HG03432 (cell line): ENCODE results near the gene HIVEP3.

Experiments used
- ATAC-seq: cut with Tn5 transposase; IDR thresholded peaks from one replicate; pipeline ENCODE4 v1.9.1; 2021; ENCODE audit warnings: mild to moderate bottlenecking, moderate library complexity; ENCODE audit not compliant: unreplicated experiment

Gene HIVEP3

DNA sequence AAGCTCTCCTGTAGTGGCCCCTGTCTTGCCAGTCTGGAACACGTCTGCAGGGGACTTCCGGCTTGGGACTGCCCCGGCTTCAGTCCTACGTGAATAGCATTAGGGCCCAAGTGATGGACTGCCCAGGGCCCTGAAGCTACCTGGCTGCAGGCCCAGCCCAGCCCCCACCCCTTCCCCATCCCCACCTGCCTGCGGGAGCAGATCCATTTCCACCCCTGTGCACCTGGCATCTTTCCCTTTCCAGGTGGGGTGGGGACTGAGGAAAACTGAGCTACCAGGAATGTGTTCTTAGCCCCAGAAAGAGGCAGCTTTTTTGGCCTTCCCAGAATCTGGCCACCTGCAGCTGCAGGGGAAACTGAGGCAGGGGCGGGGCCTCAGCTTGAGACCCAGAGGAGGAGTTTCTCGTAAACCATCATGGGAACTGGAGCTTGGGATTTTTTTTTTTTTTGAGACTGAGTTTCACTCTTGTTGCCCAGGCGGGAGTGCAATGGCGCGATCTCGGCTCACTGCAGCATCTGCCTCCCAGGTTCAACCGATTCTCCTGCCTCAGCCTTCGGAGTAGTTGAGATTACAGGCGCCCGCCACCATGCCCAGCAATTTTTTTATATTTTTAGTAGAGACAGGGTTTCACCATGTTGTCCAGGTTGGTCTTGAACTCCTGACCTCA, 437.5 kb downstream of the HIVEP3 start:
- no peak for ATAC-seq

DNA sequence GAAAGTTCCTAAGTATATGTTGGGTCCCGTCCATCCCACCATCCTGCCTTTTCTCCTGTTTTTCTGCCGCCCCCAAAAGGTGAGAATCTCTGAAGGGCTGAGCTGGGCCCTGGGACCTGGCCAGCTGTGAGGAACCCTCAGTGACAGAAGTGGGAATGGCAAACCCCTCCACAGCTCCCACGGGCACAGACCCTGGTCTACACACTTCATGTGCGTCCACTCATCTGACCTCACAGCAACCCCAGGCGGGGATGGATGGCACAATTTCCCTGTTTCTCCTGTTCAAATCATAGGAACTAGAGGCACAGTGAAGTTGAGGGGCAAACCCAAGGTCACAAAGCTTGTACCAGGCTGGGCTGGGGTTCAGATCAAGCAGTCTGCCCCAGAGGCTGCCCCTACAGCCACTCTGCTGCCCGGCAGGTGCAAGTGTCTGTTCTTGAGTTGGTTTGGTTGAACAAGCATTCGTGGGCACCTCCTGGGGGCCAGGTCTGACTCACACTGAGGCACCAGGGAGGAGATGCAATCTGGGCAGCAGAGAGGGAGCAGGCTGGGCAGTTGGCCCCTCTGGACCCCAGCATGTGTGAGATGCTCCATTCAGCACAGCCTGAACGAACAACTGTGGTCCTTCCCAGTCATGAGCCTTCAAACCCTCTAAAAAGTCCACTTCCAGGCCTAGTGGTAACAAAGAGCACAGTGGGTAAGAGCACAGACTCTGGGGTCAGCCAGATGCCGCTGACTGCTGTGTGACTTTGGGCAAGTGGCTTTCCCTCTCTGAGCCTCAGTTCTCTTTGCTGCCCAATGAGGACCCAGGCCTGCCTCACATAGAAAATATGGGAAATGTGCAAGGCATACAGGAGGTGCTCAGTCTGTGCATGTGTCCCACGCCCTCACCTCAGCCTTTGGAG, 438.3 kb downstream of the HIVEP3 start:
- ATAC-seq: no peak

DNA sequence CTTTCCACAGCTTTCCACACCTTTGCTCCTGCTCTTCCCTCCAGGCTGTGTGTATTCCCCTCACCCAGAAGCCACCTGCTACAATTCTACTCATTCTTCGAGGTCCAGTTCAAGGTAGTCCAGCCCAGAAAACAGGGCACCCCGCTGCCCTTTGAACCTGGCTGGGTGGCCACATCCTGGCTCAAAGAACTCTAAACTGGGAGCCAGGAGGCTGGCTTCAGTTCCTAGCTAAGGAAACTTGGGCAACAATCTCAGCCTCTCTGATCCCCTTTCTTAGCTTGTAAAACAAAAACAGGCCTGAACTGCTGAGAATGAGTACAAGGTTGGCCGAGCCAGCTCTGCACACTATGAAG, 438.9 kb downstream of the HIVEP3 start:
- no peak for ATAC-seq

DNA sequence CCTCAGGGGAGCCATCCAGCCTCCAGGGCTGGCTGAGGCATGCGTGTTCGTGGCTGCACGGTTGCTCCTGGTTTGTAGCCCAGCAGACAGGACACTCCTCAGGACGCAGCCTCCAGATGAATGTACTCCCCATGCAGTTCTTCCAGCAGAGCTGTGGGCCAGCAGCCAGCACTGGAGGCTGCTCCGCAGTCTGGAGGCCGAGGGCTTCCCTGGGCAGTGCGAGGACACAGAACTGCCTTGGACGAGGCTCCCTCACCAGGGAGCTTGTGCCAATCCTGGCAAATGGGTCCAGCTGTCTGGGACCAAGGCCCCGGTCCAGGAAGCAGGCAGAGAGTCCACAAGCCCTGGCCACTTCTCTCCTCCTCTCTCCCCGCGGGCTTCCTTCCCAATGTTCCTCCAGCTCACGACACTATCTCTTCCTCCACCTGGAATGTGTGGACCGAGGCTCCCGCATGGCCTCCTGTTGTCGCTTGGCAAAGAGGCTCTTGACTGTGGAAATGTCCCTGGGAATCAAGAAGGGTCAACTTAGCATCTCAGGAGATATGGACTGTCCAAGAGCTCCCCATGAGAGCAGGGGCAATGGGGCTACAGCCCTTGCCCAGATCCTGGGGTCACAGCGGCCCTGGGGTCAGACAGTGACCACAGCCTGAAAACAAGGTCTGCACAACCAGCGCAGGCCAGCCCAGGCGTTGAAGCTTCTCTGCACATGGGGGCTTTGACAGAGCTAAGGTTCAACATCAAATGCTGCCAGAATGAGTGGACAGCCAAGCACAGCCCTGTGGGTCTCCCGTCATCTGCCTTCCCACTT, 439.5 kb downstream of the HIVEP3 start:
- ATAC-seq: no peak

DNA sequence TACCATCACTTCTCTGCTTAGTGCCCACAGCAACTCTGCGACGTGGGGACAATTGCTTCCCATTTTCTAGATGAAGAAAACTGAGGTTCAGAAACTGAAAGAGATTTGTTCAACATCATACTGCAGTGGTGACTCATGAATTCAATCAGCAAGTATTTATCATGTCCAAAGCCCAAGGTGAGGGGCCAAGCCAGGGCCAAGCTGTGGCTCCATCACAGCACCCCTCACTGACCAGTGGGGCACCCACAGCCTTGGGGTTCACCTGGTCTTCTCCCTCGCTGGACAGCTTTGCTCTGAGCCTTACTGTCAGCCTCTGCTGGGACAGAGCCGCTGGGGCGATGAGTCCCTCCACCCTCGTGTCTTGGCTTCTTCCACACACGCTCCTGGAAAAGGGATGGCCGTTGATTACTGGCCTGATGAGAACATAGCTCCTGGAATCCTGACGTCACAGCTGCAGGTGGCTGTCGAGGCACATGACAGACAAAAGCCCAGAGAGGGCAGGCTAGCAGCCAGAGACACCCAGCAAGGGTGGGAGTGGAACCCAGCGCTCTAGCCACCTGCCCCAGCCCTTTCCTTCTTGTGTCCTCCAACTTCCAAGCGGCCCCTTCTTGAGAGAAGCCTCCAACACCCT, 440.5 kb downstream of the HIVEP3 start:
- ATAC-seq: no peak

DNA sequence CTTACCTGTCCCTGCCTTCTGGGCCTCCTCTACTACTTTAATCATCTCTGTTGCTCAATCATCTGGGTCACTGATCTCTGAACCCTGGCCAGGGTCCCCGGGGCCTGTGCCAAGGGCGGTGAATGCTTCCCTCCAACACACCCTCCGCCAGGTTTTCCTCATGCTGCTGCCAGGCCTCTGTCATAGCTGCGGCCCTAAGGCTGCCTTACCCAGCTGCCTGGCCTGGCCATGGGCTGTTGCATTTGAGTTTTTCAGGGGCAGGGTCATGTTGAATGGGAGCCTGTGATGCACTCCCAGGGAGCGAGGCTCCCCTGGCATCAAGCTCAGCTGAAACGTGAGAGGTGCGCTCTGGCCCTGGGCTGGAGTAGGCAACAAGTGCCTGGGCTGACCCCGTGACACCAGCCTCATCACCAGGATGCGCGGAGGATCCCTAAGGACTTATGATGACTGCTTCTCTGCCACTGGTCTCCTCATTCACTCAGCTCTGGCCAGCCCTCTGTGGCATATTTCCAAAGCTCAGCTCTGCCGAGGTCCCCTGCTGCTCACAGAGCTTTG, 441.8 kb downstream of the HIVEP3 start:
- no peak for ATAC-seq

DNA sequence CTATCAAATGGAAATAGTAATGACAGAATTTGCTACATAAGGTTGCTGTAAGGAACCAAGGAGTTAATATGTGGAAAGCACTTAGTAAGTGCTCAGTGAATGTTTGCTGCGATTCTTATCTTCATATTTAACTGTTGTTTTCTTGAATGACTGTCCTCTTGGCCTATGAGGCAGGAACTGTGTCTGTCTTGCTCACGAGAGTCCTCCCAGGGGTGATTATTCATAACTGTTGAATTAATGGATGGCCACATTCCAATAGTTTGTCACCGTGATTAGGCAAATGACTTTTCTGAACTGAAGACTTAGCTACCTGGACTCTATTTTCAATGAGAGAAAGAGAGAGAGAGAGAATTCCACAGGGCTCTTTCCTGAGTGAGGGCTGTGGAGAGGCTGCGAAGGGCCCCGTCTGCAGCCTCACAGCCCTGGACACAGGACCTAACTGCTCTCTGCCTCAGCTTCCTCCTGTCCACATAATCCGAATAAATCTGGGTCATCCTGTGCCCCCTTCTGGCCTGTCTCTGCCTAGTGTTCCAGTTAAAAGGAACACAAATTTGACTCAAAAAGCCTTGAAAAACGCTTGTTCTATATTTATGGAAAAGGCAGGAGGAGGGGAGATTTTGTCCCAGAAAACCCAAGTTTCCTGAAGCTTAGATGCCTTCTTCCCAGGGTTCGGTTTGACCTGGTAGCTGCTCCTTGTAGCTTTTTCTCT, 442.7 kb downstream of the HIVEP3 start:
- ATAC-seq: no peak

DNA sequence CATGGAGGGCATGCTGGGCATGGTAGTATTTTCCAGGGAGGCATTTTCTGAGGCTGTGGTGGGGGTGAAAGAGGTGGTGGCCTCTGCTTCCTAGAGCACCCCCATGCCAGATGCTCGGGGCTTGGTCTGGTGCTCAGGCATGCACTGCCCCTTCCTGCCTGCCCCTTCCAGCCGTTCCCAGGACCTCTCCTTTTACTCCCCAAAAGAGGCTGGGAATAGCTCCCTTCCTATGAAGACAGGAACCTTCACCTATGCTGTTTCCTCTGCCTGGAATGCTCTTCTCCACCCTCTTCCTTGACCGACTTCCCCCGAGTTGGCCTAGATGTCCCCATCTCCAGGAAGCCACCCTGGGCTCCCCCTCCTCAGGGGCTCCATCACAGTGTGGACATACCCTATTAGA, 443.4 kb downstream of the HIVEP3 start:
- ATAC-seq: no peak

DNA sequence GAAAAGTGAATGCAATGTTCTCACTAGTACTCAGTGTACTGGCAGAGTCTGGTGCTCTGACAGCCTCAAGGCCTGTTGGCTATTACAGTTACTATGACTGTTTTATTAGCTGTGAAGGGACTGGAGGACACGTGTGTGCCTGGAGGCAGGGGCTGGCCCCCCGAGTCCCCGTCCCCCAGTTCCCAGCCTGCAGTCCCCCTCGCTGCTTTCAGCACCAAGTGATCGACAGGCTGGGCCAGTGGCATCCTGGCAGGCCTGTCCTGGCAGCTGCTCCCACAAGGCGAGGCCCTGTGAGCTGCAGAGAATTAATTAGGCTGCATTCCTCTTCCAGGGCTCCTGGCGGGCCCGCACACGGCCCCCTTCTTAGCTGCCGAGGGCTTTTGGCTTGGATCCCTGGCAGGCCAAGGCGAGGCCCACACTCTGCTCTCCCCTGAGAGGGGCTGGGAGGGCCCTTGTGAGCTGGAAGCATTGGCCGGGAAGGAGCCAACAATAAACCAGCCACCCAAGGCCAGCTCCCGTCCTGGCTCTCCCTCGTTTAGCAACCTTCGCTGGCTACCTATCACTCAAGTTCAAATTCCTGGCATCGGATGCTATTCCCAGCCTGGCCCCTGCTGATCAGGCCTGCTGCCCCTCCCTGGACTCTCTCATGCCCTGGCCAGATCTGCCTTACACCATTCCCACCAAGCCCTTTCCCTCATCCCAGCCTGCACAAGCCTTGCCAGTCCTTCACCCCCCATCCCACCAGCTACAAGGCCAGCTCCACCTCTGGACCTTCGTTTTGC, 444.0 kb downstream of the HIVEP3 start:
- ATAC-seq: no peak

DNA sequence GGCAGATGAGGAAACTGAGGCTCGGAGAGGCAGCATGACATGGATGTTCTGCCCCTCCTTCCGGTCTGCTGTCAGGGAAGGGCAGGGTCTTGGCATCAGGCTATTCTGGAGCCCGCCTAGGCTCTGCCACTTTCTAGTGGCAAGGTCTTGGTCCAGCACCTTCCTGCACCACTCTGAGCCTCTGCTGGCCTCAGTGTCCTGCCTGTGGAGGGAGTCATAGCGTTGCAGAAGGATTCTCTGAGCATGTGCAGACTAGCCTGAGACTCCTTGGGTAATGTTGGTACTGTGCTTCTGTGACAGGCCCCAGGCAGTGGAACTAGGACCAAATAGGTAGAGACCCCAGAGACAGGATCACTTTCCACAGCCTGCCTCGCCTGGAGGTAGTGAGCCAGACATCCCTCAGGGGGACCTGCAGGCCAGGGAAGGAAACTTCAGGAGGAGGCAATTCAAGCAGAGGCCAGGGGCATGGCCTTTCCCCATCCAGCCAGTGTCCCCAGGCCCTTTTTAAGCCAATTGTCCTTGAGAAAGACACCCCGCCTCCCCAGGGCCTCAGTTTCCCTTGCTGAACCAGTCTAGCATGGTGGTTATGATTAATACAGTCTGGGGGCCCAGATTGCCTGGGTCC, 444.9 kb downstream of the HIVEP3 start:
- ATAC-seq: no peak

DNA sequence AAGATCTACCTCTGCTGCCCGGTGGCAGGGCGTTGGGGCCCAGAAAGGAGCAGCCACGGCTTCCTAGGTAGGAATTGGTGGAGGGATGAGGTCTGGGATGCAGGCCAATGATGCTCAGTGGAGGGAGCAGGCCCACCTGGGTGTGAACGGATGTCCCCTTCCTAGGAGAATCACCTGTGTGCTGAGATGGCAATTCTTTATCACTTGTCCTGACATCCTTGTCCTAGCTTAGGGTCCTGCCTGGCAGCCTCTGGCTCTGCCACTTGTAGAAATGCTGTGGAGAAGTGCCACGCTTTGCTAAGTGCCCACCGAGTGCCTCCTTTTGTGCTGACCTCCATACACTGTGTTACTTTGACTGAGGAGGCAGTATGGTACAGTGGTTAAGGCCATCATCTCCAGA, 447.1 kb downstream of the HIVEP3 start:
- no peak for ATAC-seq

DNA sequence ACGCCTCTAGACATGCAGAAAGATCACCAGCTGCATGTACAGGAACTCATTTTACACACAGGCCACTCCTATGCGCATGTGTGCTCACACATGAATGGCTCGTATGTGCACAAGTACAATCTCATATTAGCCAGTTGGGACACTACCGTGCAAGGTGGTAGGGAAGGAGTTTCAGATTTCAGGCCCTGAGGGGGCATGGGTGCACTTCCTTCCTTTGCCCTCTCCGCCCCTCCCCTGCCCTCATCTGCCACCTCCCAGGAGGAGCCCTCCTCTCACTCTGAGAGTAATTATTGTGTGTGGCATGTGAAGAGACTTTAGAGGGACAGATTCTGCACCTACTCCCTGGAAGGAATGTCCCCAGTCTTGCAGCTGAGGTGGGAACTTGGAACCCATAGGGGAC, 449.0 kb downstream of the HIVEP3 start:
- no peak for ATAC-seq

DNA sequence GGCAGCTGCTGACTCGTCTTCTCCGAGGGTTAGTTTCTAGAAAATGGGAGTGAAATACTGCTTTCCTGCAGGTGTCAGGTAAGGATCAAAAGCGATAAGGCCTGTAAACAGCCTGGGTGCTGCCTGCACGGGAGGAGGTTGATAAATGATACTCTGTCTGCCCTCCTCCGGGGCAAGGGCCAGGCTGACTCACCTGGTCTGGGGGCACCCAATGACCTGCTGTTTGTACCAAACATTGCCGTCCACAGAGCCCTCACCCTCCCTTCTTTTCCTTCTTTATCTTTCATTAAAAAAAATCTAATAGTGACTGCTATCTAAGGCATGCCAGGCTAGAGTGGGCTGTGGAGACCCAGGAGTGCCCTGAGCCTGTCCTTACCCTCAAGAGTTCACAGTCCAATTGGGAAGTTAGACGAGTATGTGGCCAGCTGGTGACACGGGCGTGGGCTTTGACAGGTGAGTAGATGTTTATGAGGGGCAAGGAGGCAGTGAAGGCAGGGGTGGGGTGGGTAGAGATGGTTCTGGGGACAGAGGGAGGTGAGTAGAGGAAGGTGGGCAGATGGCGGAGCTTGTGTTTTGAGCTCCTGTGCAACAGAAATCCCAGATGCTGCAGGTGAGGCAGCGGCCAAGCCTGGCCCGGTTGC, 450.5 kb downstream of the HIVEP3 start:
- no peak for ATAC-seq

DNA sequence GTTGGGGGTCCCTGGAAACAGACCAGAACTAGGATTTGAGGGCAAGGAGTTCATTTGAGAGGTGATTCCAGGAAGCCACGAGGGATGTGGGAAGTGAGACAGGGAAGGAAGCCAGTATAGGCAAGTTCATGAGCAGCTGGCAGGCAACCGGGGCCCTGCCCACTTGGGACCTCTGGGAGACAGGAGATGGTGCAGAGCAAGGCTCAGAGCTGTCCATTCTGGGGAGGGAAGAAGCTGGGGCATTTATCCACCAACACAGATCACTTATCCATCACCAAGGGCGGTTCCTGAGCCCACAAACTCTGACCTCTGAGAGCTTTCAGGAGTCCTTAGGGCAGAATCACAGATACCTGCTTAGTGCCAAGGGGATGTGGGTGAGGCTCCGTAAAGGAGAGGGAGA, 451.0 kb downstream of the HIVEP3 start:
- no peak for ATAC-seq

DNA sequence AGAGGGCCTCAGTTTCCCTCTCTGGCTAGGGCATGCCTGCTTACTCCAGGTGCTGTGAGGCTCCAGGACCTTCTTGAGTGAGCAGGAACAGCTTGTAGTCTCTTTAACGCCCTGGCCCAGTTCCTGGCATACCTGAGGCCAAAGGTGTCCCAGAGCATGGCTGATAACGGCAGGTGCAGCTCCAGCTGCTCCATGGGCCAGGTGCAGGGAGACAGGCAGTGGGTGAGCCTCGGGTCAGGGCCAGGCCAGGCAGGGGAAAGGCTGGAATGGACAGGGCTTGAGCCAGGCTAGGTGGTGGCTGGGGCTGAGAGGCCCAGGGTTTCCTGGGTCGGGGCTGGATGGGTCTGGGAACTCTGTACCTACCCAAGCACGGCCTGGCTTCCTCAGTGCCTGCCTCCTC, 452.6 kb downstream of the HIVEP3 start:
- no peak for ATAC-seq

DNA sequence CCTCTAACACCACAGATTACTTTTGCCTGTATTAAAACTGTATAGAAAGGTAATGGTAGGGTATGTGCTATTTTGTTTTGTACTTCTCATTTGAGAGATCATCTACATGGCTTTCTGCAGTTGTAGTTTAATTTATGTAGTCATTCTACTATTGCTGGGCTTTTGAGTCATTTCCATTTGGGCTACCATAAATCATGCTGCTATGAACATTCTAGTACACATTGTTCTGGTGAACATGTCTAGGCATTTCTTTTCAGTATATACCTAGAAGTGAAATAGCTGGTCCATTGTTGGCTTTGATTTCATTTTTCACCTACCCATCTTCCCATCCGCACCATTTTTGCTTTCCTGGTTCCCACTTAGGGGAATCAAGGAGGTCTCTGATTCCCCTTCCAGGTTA, 453.0 kb downstream of the HIVEP3 start:
- no peak for ATAC-seq

DNA sequence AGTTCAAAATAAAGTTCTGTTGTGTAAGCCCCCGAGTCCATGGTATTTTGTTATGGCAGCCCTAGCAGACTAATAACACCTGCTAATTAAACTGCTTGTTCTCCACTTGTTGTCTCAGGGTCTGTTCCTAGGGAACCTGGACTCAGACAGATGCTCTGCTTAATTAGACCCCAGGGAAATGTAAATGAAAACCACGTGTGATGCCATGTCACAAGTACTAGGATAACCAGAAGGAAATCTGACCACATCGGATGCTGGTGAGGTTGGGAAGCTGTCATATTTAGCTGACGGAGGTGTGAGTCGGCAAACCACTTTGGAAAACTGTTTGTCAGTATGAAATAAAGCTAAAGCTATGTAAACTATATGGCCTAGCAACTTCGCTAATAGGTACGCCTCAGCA, 453.8 kb downstream of the HIVEP3 start:
- no peak for ATAC-seq

DNA sequence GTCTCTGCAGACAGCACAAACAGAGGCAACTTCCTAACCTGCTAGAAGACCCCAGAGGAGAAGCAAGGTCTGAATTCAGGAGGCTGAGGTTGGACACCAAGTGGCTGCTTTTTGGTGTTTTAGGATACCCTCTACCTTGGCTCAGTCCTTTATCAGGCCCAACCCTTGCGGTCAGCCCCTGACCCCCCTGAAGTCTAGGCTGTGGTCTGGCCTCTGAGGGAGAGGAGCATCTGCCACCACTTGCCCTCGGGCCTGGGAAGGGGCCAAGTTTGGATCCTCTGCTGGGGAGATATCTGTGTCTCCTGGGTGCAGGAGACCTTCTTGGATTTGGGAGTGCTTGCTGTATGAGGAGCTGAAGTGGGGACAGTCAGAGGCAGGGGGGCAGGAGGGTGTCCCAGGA, 455.2 kb downstream of the HIVEP3 start:
- ATAC-seq: no peak

DNA sequence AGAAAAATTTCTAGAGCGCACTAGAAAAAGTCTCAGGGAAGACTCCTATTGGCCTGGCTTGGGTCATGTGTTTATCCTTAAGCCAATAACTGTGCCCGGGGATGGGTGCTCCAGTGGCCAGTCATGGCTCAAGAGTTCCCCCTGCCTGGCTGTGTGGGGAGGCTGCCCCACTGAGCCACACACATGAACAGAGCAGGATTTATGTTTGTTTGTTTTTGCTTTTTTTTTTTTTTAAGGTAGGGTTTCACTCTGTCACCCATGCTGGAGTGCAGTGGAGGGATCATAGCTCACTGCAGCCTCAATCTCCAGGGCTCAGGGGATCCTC, 456.1 kb downstream of the HIVEP3 start:
- ATAC-seq: no peak
